Parietal lobe (tissue), 2 donors: ENCODE data around the gene TXK. TPM values are rescaled to one million over a fixed set of nuclear protein-coding genes. Genes with fewer than 3 reads are reported as not detected.

Source experiments
- small RNA-seq: library from RNA; depleted of rRNA; stranded (forward); fragments of <200 nt; gene quantifications from one replicate; pipeline ENCODE3, GENCODE V24; 2014; ENCODE audit warnings: low replicate concordance
- total RNA-seq: library from RNA; depleted of rRNA; stranded (reverse); fragments of >200 nt; gene quantifications from one replicate; pipeline ENCODE4 v1.2.3, GENCODE V29; 2014

The TXK gene
- total RNA-seq = 2.8 TPM

GRCh38 chr4:48134081-48134480 lies at the start of gene TXK:
Gene TXK, minus strand, starts transcription at chr4:48134250. Its CDS starts 80 bp downstream, at chr4:48134170.

Small RNA genes within 50 kb of the gene (small RNA-seq; reads per million reads assigned to genes)
- not detected for gene RF00019
- gene RF00026 = not detected
- gene RNU6-838P = not detected

Other genes with a start within 250 kb of the TXK start
- gene NFXL1, start 219.7 kb downstream of the TXK start, total RNA-seq = 26.0 TPM
- not detected for gene CNGA1, start 117.6 kb downstream of the TXK start, total RNA-seq
- 1.3 TPM for gene NIPAL1, start 117.5 kb downstream of the TXK start, total RNA-seq
- 4.7 TPM for gene TEC, start 135.6 kb upstream of the TXK start, total RNA-seq
- gene SLAIN2, start 207.3 kb upstream of the TXK start, total RNA-seq = 163 TPM